ENCODE data around the gene AQP6. TPM values are rescaled to one million over a fixed set of nuclear protein-coding genes. Genes with fewer than 3 reads are reported as not detected.

The AQP6 gene
- total RNA-seq, 8 experiments from 2014 or later: 0.08 to 1.2 (median 0.31) TPM

DNA sequence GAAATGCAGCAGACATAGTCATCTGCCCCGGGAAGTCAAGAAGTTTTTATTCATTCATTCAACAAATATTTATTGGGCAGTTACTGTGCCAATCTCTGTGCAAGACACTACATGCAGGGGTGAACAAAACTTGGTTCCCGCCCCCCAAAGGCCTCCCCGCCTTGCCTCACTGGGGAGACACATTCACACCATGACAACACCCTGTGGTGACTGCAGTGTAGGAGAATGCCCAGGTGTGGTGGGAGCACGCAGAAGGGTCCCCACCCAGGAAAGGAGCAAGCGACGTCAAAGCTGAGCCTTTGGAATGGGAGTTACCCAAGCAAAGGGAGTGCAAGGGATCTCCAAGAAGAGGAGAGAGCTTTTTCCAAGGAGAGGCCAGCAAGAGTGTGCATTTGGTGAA is 1.6 kb upstream of the AQP6 start:
- Histone ChIP-seq H3K27ac (no peak overlapping the region), H3K4me3 (no peak overlapping the region), H3K4me1 (replicated peaks in 1 of 2) (peaks cover 7 to 20% of the 10 kb centered on the region in 2 donors)
- no peak for ATAC-seq (replicated peaks in 6 of 8)
- WGBS, 10 experiments: 0 to 100% (median 62%) methylated on average over 1 to 6 of the region's 6 CpGs; no CpG with 5 or more reads in 5 of the 10 experiments
- in situ Hi-C loops (cut with MboI; ENCODE audit: low pct_unique_long_range_greater_than_20kb in 2 of 9, low sequenced_read_pairs in 9 of 9, unreplicated experiment in 9 of 9): loop anchor here in 6 of 9 experiments (10.0 to 25.0 kb wide), 3 partner anchors 84 to 204 kb away; partner anchors contain the start of gene ASIC1 (in 5 of the 6)

DNA sequence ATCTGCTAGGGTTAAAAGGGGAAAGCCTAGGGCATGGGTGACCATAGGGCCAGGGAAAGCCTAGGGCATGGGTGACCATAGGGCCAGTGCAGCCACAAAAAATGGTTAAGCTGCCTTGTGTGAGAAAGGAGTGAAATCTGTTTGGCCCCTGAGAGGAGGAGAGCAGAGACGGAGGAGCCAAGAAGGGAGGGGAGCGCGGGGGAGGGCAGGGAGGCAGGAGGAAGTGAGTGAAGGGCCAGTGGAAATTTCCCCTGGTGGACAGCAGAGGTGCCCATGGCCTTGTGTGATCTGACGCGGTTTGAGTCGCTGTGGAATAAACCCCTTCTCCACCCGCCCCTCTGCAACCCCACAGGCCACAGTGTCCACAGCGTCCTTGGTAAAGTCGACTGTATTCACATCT is 618 bp upstream of the AQP6 start:
- no peak for ATAC-seq (replicated peaks in 6 of 8)
- Histone ChIP-seq H3K4me1 (replicated peaks in 1 of 2) (peaks cover 7 to 17% of the 10 kb centered on the region in 2 donors), H3K27ac (no peak overlapping the region), H3K4me3 (no peak overlapping the region)
- 89 to 100% methylated on average over 1 to 6 of the region's 9 CpGs; no CpG with 5 or more reads in 8 of the 10 experiments for WGBS, 10 experiments
- in situ Hi-C loops (cut with MboI; ENCODE audit: low pct_unique_long_range_greater_than_20kb in 2 of 9, low sequenced_read_pairs in 9 of 9, unreplicated experiment in 9 of 9): loop anchor here in 6 of 9 experiments (10.0 to 25.0 kb wide), 3 partner anchors 83 to 203 kb away; partner anchors contain the start of gene ASIC1 (in 5 of the 6)

GRCh38 chr12:49973361-49973830 is 649 bp downstream of the AQP6 start:
- Histone ChIP-seq H3K4me1 (replicated peaks in 1 of 2) (peaks cover 14 to 15% of the 10 kb centered on the region in 2 donors), H3K4me3 (no peak overlapping the region), H3K27ac (no peak overlapping the region)
- in situ Hi-C loops (cut with MboI; ENCODE audit: low pct_unique_long_range_greater_than_20kb in 2 of 9, low sequenced_read_pairs in 9 of 9, unreplicated experiment in 9 of 9): loop anchor here in 6 of 9 experiments (10.0 to 25.0 kb wide), 3 partner anchors 81 to 201 kb away; partner anchors contain the start of gene ASIC1 (in 5 of the 6)
- 64 to 95% (median 69%) methylated on average over 1 to 4 of the region's 19 CpGs; no CpG with 5 or more reads in 6 of the 10 experiments for WGBS, 10 experiments
- no peak for ATAC-seq (replicated peaks in 6 of 8)

GRCh38 chr12:49974231-49974675 is 1.5 kb downstream of the AQP6 start:
- in situ Hi-C loops (cut with MboI; ENCODE audit: low pct_unique_long_range_greater_than_20kb in 2 of 9, low sequenced_read_pairs in 9 of 9, unreplicated experiment in 9 of 9): loop anchor here in 6 of 9 experiments (10.0 to 25.0 kb wide), 3 partner anchors 81 to 201 kb away; partner anchors contain the start of gene ASIC1 (in 5 of the 6)
- ATAC-seq (replicated peaks in 6 of 8): peak; percentile 43 to 88 (median 82)
- Histone ChIP-seq H3K4me1 (replicated peaks in 1 of 2) (peaks cover 23 to 24% of the 10 kb centered on the region in 2 donors), H3K4me3 (no peak overlapping the region), H3K27ac (no peak overlapping the region)
- WGBS, 10 experiments: 40 to 100% (median 83%) methylated on average over 1 to 6 of the region's 15 CpGs; no CpG with 5 or more reads in 6 of the 10 experiments

DNA sequence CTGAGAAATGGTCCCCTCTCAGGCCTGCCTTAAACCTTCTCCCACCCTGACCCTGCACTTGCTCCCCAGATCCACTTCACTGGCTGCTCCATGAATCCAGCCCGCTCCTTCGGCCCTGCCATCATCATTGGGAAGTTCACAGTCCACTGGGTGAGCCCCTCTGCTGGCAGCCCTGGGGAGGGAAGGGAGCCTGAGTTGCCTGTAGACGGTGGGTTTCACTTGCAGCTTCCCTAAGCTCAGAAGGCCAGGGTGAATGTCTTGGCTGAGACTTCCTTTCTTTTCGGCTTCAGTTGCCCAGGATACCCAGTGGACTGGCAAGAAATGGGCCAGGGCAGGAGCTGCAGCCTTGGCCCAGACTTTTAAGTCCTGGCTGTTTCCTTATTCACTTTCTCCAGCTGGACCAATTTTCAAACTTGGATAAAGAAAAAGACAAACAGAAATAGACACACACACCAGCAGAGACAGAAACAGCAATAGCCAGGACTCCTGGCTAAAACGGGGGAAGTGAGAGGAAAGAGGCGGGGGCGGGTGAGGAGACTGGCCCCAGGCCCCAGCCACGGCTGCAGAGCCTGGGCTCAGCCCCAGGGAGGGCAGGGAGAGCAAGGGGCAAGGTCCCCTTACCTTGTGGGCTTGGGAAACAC is 2.0 kb downstream of the AQP6 start:
- in situ Hi-C loops (cut with MboI; ENCODE audit: low pct_unique_long_range_greater_than_20kb in 2 of 9, low sequenced_read_pairs in 9 of 9, unreplicated experiment in 9 of 9): loop anchor here in 6 of 9 experiments (10.0 to 25.0 kb wide), 3 partner anchors 80 to 200 kb away; partner anchors contain the start of gene ASIC1 (in 5 of the 6)
- no peak overlapping the region for H3K27ac ChIP-seq
- peaks cover 26 to 27% of the 10 kb centered on the region in 2 donors for H3K4me1 ChIP-seq (replicated peaks in 1 of 2)
- 33 to 100% (median 65%) methylated on average over 1 to 4 of the region's 8 CpGs; no CpG with 5 or more reads in 6 of the 10 experiments for WGBS, 10 experiments
- ATAC-seq (replicated peaks in 6 of 8): peak in 2 of 8 experiments; percentile 3 to 16
- H3K4me3 ChIP-seq: no peak overlapping the region

DNA sequence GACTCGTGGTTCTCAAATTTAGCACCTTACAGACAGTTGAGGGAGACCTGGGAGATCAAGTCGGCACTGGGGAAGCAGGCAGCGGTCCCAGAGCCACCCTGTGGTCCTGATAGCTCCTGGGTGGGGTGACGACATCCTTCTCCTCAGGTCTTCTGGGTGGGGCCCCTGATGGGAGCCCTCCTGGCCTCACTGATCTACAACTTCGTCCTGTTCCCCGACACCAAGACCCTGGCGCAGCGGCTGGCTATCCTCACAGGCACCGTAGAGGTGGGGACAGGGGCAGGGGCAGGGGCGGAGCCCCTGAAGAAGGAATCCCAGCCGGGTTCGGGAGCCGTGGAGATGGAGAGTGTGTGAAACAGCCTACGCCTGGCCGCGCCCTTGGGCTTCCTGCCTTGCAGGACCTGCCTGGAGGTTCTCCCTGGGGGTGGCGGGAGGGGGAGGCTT is 2.6 kb downstream of the AQP6 start:
- H3K27ac ChIP-seq: no peak overlapping the region
- WGBS, 10 experiments: 20% methylated on average over 2 of the region's 17 CpGs; no CpG with 5 or more reads in 9 of the 10 experiments
- H3K4me3 ChIP-seq: no peak overlapping the region
- in situ Hi-C loops (cut with MboI; ENCODE audit: low pct_unique_long_range_greater_than_20kb in 2 of 9, low sequenced_read_pairs in 9 of 9, unreplicated experiment in 9 of 9): loop anchor here in 4 of 9 experiments (10.0 kb wide), 2 partner anchors 79 to 199 kb away; partner anchors contain the start of gene ASIC1 (in 2 of the 4)
- H3K4me1 ChIP-seq (replicated peaks in 1 of 2): peaks cover 29 to 31% of the 10 kb centered on the region in 2 donors
- ATAC-seq (replicated peaks in 6 of 8): no peak

GRCh38 chr12:49976557-49976956 is 3.8 kb downstream of the AQP6 start:
- in situ Hi-C loops (cut with MboI; ENCODE audit: low pct_unique_long_range_greater_than_20kb in 2 of 9, low sequenced_read_pairs in 9 of 9, unreplicated experiment in 9 of 9): loop anchor here in 4 of 9 experiments (10.0 kb wide), 2 partner anchors 78 to 198 kb away; partner anchors contain the start of gene ASIC1 (in 2 of the 4)
- WGBS, 10 experiments: 60 to 100% (median 83%) methylated on average over 1 of the region's 2 CpGs; no CpG with 5 or more reads in 7 of the 10 experiments

DNA sequence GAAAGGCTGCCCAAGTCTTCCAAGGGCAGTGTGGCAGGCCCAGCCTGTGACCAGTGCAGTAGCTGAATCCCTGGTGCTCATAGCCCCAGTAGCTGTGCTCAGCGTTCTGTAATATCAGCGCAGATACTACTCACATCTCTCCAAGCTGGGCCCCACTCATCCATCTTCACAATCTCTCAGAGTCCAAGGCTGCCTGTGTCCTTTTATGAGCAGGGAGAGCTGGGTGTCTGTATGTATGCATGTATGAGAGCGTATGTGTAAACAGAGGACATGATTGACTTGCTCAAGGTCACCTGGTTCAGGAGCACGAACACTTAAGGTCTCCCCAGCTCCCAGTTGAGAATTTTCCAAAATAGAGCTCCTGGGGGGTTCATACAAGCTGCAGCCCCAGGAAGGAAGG is 5.4 kb downstream of the AQP6 start:
- ATAC-seq (replicated peaks in 6 of 8): peak in 5 of 8 experiments; percentile 10 to 56 (median 46)
- Histone ChIP-seq H3K4me1 (replicated peaks in 1 of 2) (peaks cover 42 to 45% of the 10 kb centered on the region in 2 donors), H3K4me3 (no peak overlapping the region), H3K27ac (peak overlapping the region; percentile 70 to 75)
- 33 to 90% (median 42%) methylated on average over 1 to 2 of the region's 4 CpGs; no CpG with 5 or more reads in 7 of the 10 experiments for WGBS, 10 experiments
- in situ Hi-C loops (cut with MboI; ENCODE audit: low pct_unique_long_range_greater_than_20kb in 2 of 9, low sequenced_read_pairs in 9 of 9, unreplicated experiment in 9 of 9): loop anchor here in 4 of 9 experiments (10.0 kb wide), 2 partner anchors 77 to 197 kb away; partner anchors contain the start of gene ASIC1 (in 2 of the 4)

More at GRCh38 chr12:49976557-49976956, 3.8 kb downstream of the AQP6 start:
- ATAC-seq (replicated peaks in 6 of 8): no peak
- H3K4me3 ChIP-seq: no peak overlapping the region
- H3K4me1 ChIP-seq (replicated peaks in 1 of 2): peaks cover 42 to 43% of the 10 kb centered on the region in 2 donors
- H3K27ac ChIP-seq: no peak overlapping the region

DNA sequence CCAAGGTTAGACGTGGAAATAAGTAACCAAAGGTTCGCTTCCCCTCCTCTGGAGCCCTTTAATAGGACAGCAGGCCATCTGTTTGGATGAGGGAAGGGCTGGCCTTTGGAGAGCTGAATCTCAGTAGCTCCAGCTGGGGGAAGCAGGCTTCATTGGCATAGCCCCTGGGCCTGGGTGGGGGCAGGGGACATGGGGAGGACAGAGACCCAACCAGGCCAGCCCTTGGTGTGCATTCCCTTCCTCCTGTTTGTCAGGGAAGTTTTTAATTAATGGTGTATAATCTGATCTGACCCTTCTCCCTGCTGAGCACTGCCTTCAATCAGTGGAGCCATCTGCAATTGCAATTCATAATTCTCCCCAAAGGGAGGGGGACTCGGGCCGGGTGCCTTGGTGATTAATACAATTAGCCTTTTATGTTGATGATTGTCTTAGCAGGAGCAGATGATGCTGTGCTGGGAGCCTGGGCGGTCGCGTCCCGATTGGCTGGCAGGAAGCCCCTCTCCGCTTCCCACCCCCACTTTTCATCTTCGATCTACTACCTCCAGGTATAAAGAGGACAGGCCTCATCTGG is 6.4 kb downstream of the AQP6 start:
- H3K4me3 ChIP-seq: no peak overlapping the region
- peak; percentile 14 to 60 (median 24) for ATAC-seq (replicated peaks in 6 of 8)
- in situ Hi-C loops (cut with MboI; ENCODE audit: low pct_unique_long_range_greater_than_20kb in 2 of 9, low sequenced_read_pairs in 9 of 9, unreplicated experiment in 9 of 9): loop anchor here in 4 of 9 experiments (10.0 kb wide), 2 partner anchors 76 to 196 kb away; partner anchors contain the start of gene ASIC1 (in 2 of the 4)
- H3K4me1 ChIP-seq (replicated peaks in 1 of 2): peaks cover 48 to 52% of the 10 kb centered on the region in 2 donors
- WGBS, 10 experiments: 14 to 100% (median 50%) methylated on average over 1 to 4 of the region's 10 CpGs; no CpG with 5 or more reads in 3 of the 10 experiments
- H3K27ac ChIP-seq: peak overlapping the region; percentile 70 to 75

- WGBS, 10 experiments: 100% methylated on average over 2 of the region's 3 CpGs; no CpG with 5 or more reads in 9 of the 10 experiments
- Histone ChIP-seq H3K4me1 (replicated peaks in 1 of 2) (peaks cover 50 to 55% of the 10 kb centered on the region in 2 donors), H3K27ac (no peak overlapping the region)
Observed at GRCh38 chr12:49979791-49980190, 7.0 kb downstream of the AQP6 start.

DNA sequence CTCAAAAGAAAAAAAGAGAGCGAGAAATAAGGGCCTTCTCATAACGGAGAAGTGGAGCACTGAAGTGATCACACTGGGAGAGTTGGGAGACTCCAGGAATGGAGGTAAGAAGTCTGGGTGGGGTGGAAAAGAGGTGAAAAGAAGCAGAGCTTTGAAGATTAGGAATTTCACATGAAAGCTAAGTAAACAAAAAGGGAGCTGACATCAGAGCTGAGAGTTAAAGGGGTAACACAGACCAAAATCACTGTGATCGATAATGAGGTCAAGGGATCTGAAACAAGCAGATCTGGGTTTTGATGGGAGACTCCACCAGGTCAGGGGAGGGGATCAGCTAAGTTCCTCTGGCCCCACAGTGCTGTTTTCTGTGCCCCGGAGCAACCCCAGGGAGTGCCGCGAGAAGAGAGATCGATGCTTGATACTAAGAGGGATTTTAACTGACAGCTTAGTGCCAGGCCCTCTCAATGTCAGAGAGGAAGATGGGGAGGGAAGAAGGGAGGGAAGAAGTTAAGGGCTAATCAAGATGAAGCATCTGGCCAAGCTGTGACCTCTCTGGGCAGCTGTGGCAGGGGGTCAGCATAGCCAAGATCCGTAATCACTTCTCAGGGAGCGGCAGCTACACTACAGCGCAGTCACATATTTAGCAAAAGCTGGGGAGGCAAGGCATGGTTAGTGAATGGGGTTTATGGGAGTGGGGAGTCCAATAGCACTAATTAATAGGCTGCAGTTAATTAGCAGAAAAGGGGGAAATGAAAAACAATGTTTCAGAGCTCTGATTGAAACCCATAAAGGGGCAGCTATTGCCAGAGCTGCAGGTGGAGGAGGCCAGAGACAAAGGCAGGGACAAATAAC is 8.0 kb downstream of the AQP6 start:
- 37 to 100% (median 78%) methylated on average over 2 to 7 of the region's 10 CpGs; no CpG with 5 or more reads in 1 of the 10 experiments for WGBS, 10 experiments
- in situ Hi-C loops (cut with MboI; ENCODE audit: low pct_unique_long_range_greater_than_20kb in 2 of 9, low sequenced_read_pairs in 9 of 9, unreplicated experiment in 9 of 9): no loop called here
- ATAC-seq (replicated peaks in 6 of 8): no peak
- Histone ChIP-seq H3K27ac (peak overlapping the region; percentile 45 to 69), H3K4me1 (replicated peaks in 1 of 2) (peaks cover 53 to 63% of the 10 kb centered on the region in 2 donors), H3K4me3 (no peak overlapping the region)

More at GRCh38 chr12:49979791-49980190, 7.0 kb downstream of the AQP6 start:
- no peak overlapping the region for H3K4me3 ChIP-seq
- in situ Hi-C loops (cut with MboI; ENCODE audit: low pct_unique_long_range_greater_than_20kb in 2 of 9, low sequenced_read_pairs in 9 of 9, unreplicated experiment in 9 of 9): loop anchor here in 4 of 9 experiments (10.0 kb wide), 2 partner anchors 75 to 195 kb away; partner anchors contain the start of gene ASIC1 (in 2 of the 4)
- ATAC-seq (replicated peaks in 6 of 8): no peak

Measured in motor neuron (in vitro differentiated cells).